Measurements from ENCODE around the gene ZSCAN5A. TPM values are rescaled to one million over a fixed set of nuclear protein-coding genes. Genes with fewer than 3 reads are reported as not detected.

The ZSCAN5A gene
- total and polyA plus RNA-seq, 2 of the 13 experiments (the other 11 are each of a cell fraction or from before 2014, with no cell fraction given), result 9.5 to 17.8 TPM

DNA sequence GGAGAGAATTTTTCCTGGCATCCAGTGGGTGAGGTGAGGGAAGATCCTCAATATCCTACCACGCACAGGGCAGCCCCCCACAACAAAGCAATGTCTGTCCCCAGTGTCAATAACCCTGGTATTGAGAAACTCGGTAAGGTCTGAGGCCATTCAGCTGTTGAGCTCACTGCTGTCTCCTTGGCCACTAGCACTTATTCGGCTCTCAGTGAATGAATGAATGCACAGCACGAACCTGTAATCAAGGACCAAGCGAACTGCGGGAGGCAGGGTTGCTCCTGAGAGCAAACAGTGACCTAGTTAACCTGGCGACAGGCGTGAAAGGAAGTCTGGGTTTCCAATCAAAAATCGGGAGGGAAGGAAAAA, 640 bp downstream of the ZSCAN5A start (continued):
- TF ChIP-seq IRF2 (CRISPR knock-in tag; IDR thresholded peaks at IDR 0.05), result peak; percentile 55
- TF ChIP-seq, protein P1, sequence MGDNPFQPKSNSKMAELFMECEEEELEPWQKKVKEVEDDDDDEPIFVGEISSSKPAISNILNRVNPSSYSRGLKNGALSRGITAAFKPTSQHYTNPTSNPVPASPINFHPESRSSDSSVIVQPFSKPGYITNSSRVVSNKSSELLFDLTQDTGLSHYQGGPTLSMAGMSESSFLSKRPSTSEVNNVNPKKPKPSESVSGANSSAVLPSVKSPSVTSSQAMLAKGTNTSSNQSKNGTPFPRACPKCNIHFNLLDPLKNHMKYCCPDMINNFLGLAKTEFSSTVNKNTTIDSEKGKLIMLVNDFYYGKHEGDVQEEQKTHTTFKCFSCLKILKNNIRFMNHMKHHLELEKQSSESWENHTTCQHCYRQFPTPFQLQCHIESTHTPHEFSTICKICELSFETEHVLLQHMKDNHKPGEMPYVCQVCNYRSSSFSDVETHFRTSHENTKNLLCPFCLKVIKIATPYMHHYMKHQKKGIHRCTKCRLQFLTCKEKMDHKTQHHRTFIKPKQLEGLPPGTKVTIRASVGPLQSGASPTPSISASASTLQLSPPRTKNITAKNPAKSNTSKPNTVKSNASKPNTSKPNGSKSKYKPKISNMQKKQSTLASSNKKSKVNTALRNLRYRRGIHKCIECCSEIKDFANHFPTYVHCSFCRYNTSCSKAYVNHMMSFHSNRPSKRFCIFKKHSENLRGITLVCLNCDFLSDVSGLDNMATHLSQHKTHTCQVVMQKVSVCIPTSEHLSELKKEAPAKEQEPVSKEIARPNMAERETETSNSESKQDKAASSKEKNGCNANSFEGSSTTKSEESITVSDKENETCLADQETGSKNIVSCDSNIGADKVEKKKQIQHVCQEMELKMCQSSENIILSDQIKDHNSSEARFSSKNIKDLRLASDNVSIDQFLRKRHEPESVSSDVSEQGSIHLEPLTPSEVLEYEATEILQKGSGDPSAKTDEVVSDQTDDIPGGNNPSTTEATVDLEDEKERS (CRISPR knock-in tag; IDR thresholded peaks at IDR 0.05), result peak; percentile 68; the same call in 1 of the 2 replicates
- TF ChIP-seq, protein P2, sequence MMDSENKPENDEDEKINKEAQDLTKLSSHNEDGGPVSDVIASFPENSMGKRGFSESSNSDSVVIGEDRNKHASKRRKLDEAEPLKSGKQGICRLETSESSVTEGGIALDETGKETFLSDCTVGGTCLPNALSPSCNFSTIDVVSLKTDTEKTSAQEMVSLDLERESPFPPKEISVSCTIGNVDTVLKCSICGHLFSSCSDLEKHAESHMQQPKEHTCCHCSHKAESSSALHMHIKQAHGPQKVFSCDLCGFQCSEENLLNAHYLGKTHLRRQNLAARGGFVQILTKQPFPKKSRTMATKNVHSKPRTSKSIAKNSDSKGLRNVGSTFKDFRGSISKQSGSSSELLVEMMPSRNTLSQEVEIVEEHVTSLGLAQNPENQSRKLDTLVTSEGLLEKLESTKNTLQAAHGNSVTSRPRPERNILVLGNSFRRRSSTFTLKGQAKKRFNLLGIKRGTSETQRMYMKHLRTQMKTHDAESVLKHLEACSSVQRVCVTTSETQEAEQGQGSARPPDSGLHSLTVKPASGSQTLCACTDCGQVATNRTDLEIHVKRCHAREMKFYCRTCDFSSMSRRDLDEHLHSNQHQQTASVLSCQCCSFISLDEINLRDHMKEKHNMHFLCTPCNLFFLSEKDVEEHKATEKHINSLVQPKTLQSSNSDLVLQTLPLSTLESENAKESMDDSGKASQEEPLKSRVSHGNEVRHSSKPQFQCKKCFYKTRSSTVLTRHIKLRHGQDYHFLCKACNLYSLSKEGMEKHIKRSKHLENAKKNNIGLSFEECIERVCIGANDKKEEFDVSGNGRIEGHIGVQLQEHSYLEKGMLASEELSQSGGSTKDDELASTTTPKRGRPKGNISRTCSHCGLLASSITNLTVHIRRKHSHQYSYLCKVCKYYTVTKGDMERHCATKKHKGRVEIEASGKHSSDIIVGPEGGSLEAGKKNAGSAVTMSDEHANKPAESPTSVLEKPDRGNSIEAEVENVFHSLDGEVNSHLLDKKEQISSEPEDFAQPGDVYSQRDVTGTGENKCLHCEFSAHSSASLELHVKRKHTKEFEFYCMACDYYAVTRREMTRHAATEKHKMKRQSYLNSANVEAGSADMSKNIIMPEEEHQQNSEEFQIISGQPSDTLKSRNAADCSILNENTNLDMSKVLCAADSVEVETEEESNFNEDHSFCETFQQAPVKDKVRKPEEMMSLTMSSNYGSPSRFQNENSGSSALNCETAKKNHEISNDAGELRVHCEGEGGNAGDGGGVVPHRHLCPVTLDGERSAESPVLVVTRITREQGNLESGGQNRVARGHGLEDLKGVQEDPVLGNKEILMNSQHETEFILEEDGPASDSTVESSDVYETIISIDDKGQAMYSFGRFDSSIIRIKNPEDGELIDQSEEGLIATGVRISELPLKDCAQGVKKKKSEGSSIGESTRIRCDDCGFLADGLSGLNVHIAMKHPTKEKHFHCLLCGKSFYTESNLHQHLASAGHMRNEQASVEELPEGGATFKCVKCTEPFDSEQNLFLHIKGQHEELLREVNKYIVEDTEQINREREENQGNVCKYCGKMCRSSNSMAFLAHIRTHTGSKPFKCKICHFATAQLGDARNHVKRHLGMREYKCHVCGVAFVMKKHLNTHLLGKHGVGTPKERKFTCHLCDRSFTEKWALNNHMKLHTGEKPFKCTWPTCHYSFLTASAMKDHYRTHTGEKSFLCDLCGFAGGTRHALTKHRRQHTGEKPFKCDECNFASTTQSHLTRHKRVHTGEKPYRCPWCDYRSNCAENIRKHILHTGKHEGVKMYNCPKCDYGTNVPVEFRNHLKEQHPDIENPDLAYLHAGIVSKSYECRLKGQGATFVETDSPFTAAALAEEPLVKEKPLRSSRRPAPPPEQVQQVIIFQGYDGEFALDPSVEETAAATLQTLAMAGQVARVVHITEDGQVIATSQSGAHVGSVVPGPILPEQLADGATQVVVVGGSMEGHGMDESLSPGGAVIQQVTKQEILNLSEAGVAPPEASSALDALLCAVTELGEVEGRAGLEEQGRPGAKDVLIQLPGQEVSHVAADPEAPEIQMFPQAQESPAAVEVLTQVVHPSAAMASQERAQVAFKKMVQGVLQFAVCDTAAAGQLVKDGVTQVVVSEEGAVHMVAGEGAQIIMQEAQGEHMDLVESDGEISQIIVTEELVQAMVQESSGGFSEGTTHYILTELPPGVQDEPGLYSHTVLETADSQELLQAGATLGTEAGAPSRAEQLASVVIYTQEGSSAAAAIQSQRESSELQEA (CRISPR knock-in tag; IDR thresholded peaks at IDR 0.05; ENCODE audit: not compliant biosample characterization), result no peak
- no peak for TF ChIP-seq ZNF468 (CRISPR knock-in tag; IDR thresholded peaks at IDR 0.05)
- TF ChIP-seq GRHL1 (CRISPR knock-in tag; conservative IDR thresholded peaks at IDR 0.05), result no peak
- 0 out of 2 replicates have a peak, but pooled peaks have one; percentile 33 for TF ChIP-seq NCOA2 (CRISPR knock-in tag; IDR thresholded peaks at IDR 0.05)
- TF ChIP-seq STAT6 (CRISPR knock-in tag; IDR thresholded peaks at IDR 0.05; ENCODE audit: borderline replicate concordance), result no peak
- no peak for TF ChIP-seq FOXM1 (CRISPR knock-in tag; IDR thresholded peaks at IDR 0.05)
- no peak for TF ChIP-seq KMT2B (CRISPR knock-in tag; IDR thresholded peaks at IDR 0.05)
- no peak for TF ChIP-seq TCF12 (IDR thresholded peaks at IDR 0.05)
- TF ChIP-seq TCF12 (CRISPR knock-in tag; IDR thresholded peaks at IDR 0.05), result no peak
- TF ChIP-seq ZNF256 (CRISPR knock-in tag; conservative IDR thresholded peaks at IDR 0.05), result no peak
- no peak for TF ChIP-seq ARID2 (CRISPR knock-in tag; IDR thresholded peaks at IDR 0.05; ENCODE audit: borderline replicate concordance)
- no peak for TF ChIP-seq ZBTB1 (CRISPR knock-in tag; IDR thresholded peaks at IDR 0.05; ENCODE audit: borderline replicate concordance)
- no peak for TF ChIP-seq ZNF274 (CRISPR knock-in tag; IDR thresholded peaks at IDR 0.05)

Measured in HepG2 (cell line).